HG03442 (cell line): ENCODE results near the gene ZBTB7A.

Experiments
- ATAC-seq: cut with Tn5 transposase; IDR thresholded peaks from one replicate; pipeline ENCODE4 v1.9.1; 2021; ENCODE audit warnings: mild to moderate bottlenecking, moderate library complexity; ENCODE audit not compliant: unreplicated experiment

Gene ZBTB7A

DNA sequence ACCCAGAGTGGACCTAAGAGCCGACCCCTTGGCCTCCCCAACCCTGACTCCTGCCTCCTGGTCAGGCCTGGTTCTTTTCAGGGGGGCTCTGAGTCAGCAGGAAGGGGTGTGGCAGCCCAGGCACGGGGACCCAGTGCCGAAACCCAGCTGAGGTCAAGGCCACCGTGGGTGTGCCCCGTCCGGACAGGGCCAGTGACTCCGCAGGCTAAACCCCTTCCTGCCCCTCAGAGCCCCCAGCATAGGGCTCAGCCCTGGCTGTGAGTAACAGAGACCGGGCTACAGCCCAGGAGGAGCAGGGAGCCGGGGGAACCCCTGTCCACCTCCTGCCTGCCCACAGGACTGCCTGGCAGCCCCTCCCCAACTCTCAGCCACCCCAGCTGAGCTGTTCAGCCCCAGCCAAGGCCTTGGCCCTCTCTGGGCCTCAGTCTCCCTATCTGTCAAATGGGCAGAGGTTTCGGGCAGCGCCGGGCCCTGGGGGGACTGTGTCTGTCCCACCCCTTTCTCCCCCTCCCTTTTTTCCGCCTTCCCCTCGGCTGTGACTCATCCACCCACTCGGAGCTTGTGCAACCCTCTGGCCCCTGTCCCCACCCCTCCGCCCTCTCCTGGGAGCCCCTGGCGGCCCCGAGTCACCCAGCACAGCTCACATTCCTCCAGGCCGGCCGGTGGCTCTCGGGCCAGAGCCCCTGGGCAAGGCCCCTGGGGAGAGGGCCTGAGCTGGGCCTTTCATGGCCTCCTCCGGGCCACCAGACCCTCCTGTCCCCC is 8.6 kb downstream of the ZBTB7A start:
- ATAC-seq: no peak

DNA sequence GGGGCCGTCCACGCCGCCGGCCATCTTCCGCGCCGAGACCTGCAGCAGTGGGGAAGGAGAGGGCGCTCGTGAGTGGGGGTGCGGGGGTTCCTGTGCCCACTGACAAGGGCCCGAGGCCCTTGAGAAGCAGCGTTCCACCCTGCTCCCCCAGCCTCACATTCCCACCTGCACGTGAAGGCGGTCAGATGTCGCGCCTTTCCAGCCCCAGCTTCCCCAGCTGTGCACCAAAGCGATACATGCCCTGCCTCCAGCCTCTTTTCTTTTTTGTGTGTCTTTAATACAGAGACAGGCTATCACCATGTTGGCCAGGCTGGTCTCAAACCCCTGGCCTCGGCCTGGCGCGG is 11.5 kb downstream of the ZBTB7A start:
- no peak for ATAC-seq

DNA sequence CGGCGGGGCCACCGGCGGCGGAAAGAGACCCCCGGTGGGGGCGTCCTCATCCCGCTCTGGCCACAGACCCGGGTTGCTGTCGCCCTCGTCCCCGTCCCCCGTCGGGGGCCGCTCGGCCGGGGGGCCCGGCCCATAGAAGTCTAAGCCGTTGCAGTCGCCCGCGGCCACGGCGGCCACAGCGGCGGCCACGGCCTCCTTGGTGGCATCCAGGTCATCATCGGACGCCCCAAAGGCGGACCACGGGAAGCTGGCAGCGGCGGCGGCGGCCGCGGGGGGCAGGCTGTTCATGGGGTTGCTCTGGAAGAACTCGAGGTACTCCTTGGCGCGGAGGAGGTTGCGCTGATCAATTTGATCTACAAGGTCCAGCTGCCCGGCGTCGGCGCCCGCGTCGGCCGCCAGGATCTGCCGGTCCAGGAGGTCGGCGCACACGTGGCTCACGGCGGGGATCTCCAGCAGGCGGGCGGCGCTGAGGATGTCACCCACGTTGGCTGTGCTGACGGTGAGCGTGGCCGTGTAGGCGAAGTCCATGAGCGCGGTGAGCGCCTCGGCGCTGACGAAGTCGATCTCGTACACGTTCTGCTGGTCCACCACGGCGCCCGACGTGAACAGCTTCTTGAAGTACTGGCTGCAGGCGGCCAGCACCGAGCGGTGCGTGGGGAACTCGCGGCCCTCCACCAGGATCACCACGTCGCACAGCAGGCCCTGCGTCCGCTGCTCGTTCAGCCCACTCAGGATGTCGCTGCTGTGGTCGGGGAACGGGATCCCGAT is 12.1 kb downstream of the ZBTB7A start:
- no peak for ATAC-seq

DNA sequence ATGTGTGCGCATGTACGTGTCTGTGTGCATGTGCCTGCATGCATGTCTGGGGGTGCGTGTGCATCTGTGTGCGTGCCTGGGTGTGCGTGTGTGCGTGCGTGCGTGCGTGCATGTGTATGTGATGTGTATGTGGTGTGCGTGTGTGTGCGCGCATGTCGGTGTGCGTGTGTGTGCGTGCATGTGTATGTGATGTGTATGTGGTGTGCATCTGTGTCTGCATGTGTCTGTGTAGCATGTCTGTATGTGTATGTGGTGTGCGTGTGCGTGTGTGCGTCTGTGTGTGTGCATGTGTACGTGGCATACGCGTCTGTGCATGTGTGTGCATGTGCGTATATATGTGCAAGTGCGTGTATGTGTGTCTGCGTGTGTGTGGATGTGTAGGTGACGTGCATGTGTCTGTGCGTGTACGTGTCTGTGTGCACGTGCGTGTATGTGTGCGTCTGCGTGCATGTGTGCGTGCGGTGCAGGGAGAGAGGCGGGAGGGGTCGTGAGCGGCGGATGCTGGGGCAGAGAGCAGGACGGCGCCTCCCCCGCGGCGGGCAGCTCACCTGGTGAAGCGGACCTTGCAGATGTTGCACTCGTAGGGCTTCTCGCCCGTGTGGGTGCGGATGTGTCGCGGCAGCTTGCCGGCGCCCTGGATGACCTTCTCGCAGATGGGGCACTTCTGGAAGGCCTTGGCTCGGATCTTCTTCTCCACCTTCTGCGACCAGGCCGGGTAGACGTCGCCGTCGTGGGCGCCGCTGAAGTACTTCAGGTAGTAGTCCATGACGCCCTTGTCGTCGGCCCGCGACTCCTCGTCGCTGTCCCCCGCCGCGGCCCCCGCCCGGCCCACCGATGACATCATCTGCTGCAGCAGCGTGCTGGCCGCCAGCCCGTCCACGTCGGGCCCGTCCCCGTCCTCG is 13.0 kb downstream of the ZBTB7A start:
- ATAC-seq: no peak

DNA sequence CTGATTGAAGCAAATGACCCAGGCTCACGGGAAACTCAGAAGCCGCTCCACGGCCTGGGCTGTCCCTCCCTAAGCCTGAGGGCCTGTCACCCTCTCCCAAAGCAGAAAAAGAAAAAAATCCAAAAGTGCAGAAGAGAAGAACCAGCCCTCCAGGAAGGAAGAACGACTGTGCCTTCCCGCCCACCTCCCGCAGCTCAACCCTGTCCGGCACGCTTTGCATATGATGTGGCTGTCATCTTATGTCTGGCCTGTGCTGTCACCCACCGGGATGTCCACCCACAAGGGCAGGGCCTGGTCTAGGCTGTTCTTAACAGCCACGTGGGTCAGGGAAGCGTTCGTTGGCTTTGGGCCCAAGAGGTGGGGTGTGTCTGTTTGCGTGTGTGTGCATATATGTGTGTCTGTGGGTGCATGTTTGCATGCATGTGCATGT is 13.7 kb downstream of the ZBTB7A start:
- no peak for ATAC-seq

DNA sequence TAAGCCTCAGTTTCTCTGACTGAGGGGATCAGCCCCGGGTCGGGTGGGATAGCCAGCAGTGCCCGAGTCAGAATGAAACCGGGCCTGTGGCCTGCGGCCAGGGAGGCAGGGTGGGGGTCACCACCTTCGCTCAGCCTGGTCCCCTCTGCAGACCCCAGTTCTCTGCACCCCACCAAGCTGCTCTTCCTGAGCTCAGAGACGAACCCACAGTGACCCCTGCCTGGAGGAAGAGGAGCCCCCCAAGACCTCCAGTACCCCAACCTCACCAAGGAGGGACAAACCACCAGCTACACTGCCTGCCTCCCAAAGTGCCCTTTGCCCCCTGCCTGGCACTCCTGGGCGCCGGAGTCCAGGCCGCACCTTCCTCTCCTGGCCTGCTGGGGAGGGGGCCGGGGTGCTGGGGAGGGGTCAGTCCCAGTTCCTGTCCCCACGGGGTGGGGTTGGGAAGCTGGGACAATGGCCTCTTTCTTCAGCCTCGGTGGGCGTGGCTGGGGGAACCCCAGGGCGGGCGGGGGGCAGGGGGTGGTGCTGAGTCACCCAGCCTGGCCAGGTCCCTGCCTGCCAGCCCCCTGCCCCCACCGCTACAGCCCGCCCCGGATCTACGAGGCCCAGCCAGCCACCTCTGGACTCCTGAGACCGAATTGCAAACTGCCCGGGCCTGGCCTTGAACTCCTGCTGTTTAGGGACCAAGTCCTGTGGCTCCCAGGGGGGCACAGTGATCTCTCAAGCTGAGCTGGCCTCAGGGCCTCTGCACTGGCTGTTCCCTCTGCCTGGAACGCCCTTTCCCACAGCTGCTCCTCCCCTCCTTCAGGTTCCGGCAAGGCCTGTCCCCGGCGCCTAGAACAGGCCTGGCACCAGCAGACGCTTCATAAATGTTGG is 14.3 kb downstream of the ZBTB7A start:
- no peak for ATAC-seq

DNA sequence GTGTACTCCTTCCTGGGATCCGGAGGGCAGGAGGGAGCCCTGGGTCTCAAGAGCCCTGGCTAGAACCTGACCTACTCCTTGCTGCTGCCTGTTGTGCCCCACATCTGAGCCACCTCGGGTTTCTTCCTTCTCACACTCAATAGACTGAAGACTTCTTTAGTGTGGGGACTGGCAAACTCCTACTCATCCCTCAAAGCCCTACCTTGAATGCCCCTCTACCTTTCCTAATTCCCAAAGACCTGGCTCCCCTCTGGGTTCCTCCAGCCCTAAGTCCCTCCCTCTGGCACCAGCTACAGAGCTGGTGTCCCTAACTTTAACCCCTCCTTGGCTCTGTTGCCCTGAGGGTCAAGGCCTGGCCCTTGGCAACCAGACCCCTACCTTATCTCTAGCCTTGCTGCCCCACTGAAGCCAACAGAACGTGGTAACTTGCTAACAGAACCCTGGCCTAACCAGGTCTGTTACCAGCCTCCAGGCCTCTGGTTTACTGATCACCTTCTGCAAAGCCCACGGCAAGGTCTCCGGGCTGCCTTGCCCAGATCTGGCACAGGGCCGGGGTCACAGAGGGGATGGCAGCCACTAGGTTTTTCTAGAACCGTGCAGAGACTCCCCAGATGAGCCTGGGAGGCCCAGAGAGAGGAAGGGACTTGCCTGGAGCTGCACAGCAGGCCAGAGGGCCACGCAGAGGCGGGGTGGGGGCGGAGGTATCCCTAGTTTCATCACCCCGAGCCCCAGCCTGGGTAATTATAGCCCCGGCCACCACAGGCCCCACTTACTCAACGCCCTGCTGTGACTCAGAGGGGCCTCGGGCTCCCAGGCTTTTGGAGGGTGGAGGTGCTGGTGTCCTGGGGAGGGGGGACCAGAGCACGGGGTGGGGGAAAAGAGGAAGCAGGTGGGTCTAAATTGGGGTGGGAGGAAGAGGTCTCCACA is 15.3 kb downstream of the ZBTB7A start:
- ATAC-seq: no peak

DNA sequence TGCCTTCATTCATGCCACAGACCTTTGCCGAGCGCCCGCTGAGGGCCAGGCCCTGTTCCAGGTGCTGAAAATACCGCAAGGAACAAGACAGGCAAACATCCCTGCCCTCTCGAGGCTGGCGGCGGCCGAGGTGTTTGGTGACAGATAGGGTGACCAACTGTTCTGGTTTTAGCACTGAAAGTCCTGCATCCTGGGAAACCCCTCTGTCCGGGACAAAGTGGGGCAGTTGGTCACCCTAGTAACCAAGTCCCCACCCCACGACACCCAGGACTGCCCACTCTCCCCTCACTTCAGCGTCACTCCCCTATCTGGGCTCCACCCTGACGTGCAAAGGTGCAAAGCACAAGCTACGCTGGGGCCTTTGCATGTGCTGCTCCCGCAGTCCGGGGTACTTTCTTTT is 17.3 kb downstream of the ZBTB7A start:
- no peak for ATAC-seq

DNA sequence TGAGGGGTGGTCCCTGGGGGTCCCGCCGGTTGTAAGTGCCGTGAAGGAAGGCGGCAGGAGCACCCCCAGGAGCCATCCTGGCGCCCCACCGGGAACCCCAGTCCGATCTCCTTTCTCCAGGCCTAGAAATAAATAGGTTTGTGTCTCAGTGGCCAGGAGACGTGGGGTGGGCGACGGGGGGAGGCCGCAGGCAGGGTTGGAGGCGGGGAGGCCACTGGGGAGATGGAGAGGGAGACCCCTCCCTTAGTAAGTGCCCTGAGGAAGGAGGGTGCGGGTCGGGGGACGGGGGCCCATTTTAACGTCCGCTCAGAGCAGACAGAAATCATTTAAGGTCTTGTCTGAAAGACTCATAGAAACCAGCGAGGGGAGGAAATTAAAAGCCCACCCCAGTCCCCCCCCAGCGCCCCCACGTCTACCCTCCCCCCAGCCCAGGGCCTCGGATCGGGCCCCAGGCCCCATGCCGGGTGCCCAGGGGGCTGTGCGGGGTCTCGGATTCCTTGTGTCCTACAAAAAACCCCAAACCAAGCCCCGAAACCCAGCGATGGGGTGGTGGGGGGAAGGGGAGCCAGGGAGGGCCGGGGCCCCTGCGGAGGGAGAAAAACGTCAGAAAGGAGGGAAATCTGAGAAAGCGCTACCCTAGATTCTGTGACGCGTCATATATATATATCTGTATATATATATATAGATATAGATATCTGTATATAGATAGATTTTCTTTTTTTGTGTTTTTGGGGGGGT is 19.6 kb downstream of the ZBTB7A start:
- no peak for ATAC-seq

DNA sequence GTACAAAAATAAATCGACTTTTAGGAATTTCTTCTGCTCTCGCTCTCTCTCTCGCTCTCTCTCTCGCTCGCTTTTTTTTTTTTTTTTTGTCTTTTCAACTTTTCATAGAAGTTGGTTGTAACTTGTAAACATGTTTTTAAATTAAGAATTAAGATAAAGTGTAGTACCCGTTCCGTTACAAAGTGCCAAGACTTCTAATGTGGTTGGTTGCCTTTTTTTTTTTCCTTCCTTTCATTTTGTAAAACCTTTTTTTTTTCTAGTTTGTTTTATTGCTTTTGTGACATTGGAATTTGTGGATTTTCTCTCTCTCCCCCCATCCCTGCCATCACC is 20.4 kb downstream of the ZBTB7A start:
- no peak for ATAC-seq

DNA sequence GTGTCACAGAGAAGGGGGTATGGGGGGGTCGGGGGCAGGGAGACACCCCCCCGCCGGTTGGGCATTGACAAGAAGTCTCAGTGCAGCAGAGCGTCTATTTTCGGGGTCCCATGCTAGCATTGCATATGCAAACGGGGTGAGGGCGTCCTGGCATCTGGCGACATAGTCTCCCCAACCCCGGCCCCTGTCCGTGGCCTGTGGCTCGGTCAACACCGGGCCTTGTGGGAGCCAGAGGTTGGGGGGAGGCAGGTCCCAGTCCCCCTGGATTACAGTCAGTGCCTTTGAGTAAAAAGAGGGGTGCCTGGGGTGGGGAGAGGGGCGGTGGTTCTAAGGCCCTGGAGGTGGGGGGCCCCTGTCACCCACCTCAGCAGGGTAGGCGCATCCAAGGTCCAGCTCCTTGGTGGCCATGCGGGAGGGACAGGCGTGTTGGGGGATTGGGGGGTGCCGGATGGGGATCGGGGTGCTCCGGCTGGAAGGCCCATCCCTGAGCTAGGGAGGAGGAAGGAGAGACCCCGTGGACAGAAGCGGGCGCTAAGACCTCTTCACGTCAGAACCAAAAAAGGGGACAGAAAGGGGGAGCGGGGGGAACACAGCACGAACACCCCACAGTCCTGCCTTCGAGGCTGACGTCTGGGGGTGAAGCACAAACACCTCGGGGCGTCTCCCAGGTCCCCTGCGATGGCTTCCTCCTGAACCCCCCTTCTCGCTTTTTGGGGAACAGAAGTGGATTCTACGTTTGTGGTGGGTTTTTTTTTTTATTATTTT is 20.9 kb downstream of the ZBTB7A start:
- ATAC-seq: no peak

DNA sequence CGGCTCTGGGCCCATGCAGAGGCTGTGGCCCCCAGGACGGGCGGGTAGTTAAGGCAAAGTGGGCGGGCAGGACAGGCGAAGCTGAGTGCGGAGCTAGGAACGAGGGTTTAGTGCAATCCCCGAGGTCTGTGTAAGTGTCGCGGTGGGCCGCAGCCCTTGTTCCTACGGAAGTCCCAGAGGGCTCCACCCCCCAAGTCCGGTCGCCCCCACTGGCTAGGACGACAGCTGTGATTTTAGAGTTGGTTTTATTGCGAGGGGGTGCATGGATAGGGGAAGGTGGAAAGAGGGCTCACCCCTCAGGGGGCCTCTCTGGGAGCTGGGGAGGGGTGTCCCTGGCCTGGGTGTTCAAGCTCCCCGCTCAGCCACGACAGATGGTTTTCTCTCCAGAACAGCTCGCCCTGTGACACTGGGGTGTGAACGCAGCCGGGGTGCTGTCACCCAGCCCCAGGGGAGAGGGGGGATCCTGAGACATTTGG is 21.7 kb downstream of the ZBTB7A start:
- ATAC-seq: no peak

DNA sequence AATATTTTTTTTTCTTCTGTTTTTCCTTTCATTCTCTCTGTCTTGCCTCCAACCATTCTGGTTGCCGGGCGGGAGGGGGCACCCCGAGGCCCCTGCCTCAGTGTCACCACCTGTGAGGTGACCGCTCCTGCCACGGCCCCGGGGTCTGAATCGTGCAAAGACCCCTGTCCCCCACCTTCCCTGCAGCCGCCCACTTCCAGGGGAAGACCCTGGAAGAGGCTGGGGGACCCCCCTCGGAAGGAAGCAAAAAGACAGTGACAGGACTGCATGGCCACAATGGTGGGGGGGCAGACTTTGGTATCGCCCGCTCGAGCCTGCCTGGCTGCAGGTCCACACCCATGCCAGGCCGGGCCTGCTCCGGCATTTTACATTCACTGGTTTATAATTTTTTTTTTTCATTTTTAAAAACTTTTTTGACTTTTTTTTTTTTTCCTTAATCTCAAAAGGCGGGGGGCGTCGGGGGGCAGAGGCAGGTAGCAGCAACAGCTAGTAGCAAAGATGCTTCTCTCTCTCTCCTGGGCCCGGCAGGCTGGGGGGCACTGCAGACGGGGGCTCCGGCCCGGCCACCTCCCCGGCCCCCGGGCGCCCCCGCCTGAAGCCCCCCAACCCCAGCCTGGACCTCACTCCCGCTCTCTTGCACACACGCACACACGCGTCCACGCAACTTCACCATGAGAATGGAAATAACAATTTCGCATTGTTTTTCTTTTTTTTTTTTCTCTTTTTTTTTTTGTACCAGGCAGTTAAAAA is 22.6 kb downstream of the ZBTB7A start:
- no peak for ATAC-seq

DNA sequence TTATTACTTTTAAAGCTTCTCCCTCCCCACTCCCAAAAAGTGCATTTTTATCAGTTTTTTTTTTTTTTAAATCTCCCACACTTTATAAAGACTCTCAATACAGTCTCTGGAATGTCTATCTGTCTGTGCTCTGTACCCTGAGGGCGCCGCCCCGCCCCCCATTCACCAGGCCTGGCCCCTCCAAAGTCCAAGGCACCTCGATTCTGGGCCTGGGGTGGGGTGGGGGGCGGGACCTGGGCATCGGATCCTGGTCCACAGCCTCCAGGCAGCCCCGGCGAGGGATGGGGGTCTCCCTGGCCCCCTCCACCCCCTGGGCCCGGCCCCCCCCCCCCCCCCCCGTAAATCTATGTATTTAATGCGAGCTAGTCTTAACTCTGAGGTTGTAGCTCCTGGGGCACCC is 23.3 kb downstream of the ZBTB7A start:
- ATAC-seq: no peak

DNA sequence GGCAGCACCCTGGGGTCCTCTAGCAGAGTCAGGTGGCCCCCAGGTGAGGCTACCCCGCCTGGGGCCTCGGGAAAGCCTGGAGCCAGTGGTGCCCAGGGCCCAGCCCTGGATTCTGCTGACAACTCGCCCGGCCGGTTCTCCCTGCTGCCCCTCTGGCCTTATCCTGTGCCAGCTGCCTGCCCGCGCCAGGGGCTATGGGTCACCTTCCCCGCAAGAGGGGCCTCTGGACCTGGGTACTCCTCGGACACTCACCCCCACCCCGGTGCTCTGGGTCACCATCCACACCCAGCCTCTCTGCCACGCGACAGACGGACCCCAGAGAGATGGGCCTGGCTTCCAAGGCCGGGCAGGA is 24.0 kb downstream of the ZBTB7A start:
- ATAC-seq: no peak

DNA sequence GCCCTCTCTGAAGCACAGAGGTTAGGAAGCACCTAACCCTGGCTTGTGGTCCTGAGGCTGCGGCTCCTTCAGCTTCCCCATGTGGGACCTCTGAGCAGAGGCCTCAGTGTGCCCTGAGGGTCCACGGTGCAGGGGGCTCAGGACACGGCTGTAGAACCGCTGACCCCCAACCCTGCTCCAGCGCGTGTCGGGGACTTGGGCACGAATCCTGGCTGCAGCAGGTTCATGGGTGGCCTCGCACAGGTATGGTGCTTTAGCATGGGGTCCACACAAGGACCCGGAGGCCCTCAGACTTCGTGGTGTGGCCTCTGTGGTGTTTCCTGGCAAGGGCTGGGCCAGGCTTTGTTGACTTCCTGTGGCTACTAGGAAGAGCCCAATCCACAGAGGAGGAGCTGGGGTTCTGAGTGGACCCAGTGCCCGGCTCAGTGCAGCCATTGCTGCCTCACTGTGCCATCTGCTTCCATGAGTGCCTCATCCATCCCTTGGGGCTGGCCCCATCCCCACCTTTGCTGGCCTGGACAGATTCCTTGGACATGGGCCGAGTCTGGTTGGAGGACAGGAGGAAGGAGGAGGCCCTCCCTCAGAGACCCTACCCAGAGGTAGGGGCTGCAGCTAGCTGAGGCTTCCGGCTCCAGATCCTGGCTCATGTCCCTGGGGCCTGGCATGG is 24.5 kb downstream of the ZBTB7A start:
- ATAC-seq: no peak
